Mammary epithelial cell (primary cell): ENCODE data around the gene TRIAP1.

Experiments
- CTCF ChIP-seq, 2 donors: IDR thresholded peaks in 1 of 2; conservative IDR thresholded peaks in 1 of 2; 2 replicates each; pipeline ENCODE4 v1.5.1; 2011 to 2012; ENCODE audit warnings: inconsistent platforms in 2 of 2, low read length in 2 of 2, mild to moderate bottlenecking in 2 of 2, control low read depth in 1 of 2, low read depth in 1 of 2; ENCODE audit not compliant: insufficient read depth in 1 of 2; ENCODE audit errors: extremely low read depth in 1 of 2
- EZH2 ChIP-seq: IDR thresholded peaks from 2 replicates; pipeline ENCODE4 v1.6.1; 2012; ENCODE audit warnings: low read length, inconsistent platforms, borderline replicate concordance

GRCh38 chr12:120472521-120472920 is 26.3 kb upstream of the TRIAP1 start:
- TF ChIP-seq CTCF (conservative IDR thresholded peaks at IDR 0.05 in 1 of 2, IDR thresholded peaks at IDR 0.05 in 1 of 2; ENCODE audit: extremely low read depth in 1 of 2, insufficient read depth in 1 of 2, low read depth in 1 of 2, low read length in 2 of 2) = no peak
- no peak for TF ChIP-seq EZH2
